Measurements from ENCODE around the gene CHRNB1.

GRCh38 chr17:7466639-7467341 is 21.9 kb downstream of the CHRNB1 start:
- no peak for TF ChIP-seq CTCF (IDR thresholded peaks at IDR 0.05; ENCODE audit: poor library complexity, severe bottlenecking)
- no peak for TF ChIP-seq EP300 (conservative IDR thresholded peaks at IDR 0.05; ENCODE audit: poor library complexity, severe bottlenecking)
- no peak for TF ChIP-seq POLR2AphosphoS5 (IDR thresholded peaks at IDR 0.05)
- TF ChIP-seq SMC3 (conservative IDR thresholded peaks at IDR 0.05; ENCODE audit: poor library complexity) = no peak
- TF ChIP-seq RAD21 (conservative IDR thresholded peaks at IDR 0.05) = no peak
- no peak for TF ChIP-seq EZH2 (IDR thresholded peaks at IDR 0.05; ENCODE audit: borderline replicate concordance, insufficient read depth, low read length, poor library complexity, severe bottlenecking)
- TF ChIP-seq MXI1 (conservative IDR thresholded peaks at IDR 0.05; ENCODE audit: poor library complexity, severe bottlenecking) = no peak
